NCI-H774 (cell line): Measurements from ENCODE around the gene UBA5.

ENCODE experiments used
- DNase-seq: peaks from one replicate; lab custom pipeline; 2025; lab: John Stamatoyannopoulos, UW

Gene UBA5

GRCh38 chr3:132720228-132720627 is 60.1 kb downstream of the UBA5 start:
- no peak for DNase-seq

- peak; percentile 53 for DNase-seq
These were observed 61.5 kb downstream of the UBA5 start for GRCh38 chr3:132721479-132722164.

DNA sequence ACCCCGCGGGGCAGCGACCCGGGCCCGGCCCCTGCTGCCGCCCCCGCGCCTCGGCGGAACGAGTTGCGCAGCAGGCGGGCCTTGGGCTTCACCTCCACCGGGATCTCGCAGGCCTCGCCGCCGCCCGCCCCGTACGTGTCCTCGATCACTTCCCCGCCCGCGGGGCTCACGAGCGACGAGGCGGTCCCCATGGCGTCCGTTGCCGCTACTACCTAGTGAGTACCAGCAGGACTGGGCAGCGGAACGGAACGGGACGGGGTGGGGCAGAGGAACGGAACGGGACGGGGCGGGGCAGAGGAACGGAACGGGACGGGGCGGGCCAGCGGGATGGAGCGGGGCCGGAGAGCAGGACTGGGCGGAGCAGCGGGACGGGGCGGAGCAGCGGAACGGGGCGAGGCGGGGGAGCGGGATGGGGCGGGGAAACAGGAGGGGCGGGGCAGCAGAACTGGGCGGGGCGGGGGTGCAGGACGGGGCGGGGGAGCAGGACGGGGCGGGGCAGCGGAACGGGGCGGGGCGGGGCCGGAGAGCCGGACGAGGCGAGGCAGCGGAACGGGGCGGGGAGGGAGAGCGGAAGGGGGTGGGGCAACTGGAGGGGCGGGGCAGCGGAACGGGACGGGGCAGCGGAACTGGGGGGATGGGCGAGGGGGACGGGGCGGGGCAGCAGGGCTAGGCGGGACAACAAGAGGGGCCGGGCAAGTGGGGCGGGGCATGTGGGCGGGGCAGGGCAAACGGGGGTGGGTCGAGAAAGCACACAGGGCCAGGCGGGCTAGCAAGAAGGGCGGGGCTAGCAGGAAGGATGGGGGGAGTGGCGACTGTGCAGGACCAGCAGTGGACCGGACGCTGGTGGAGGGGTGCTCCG is 62.3 kb downstream of the UBA5 start, which contains the start of gene NPHP3:
NPHP3 (minus strand) TSS at position 245 of the 859 bp plus-strand sequence; CDS start at position 191, 54 bp downstream.
- peak; percentile 87 for DNase-seq

DNA sequence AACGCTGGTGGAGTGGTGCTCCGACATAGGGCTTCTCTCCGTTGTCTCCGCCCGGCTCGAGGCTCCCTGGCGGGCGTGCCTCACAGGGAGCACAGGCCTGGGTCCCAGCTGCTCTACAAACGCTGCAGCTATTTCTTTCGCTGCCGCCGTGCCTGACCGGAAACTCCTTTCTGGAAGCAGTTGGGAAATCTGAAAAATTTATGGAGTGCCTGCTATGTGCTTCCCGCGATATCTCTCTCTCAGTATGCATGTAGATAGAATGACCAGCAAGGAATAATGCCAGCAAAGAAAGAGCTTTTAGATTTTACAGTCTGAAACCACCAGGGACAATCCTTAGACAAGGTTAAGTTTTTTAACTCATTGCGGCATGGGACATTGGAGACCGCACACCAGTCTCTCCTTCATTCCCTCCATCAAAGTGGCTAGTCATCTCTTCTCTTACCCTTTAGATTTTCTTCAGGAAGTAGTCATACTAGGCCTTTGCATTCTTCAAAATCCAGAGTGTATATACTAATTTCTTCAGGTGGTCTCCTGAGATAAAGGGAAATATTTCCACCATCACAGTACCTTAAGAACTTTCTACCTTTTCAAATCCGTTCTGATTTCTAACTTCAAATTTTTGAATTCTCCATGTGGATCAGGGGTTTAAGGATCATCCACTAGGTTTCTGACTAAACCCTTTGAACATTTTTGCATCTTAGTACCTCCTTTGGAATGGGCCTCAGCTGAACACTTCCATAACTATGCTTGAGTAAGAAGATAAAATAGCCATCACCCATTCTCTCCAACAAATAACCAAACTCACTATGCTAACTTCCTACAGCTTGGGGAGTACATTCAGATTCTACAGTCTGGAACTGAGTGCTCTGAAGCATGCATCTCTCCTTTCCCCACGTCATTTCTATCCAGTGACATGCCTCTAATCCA is 63.2 kb downstream of the UBA5 start:
- DNase-seq: no peak

DNA sequence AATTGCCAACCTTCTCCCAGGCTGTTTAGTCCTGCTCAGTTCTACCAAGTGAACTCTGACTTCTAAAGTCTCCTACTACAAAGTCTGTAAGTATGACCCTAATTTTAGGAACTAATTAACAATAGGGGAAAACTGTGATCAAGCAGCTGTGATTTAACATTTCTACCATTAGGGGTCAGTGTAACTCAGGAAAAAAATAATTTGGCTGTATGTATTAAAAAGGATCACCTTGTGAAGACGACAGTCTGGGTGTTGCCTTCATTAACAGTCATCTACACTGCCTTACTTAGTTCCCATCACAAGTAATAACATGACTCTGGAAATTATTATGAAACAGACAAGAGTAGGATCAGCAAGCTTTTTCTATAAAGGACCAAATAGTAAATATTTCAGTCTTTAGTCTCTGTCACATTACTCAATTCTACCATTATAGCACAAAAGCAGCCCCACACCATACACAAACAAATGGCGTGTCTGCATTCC is 66.3 kb downstream of the UBA5 start:
- DNase-seq: peak; percentile 33
